ENCODE results near the gene NUP98.
A peak's percentile ranks its signal among the peaks of the same experiment; 100 is the strongest.

NUP98 gene

GRCh38 chr11:3836903-3837302 is 39.5 kb upstream of the NUP98 start:
- Histone ChIP-seq H3K9ac (ENCODE audit: low read depth in 1 of 2, low read length in 2 of 2) (peak overlapping the region in 1 of 2 donors; percentile 15), H3K36me3 (ENCODE audit: control insufficient read depth in 1 of 2, insufficient read depth in 2 of 2, low read length in 2 of 2) (peaks cover 0 to 7% of the 10 kb centered on the region in 2 donors), H3K4me3 (ENCODE audit: low read depth in 1 of 2, low read length in 2 of 2) (peak overlapping the region; percentile 26 to 33), H3K27ac (ENCODE audit: low read depth, low read length) (no peak overlapping the region), H3K4me1 (ENCODE audit: control insufficient read depth in 1 of 2, insufficient read depth in 2 of 2, low read length in 2 of 2) (peaks cover 69 to 70% of the 10 kb centered on the region in 2 donors), H3K9me3 (ENCODE audit: control insufficient read depth in 1 of 2, low read length in 2 of 2) (no peaks in the 10 kb centered on the region), H3K27me3 (ENCODE audit: control insufficient read depth in 1 of 2, insufficient read depth in 2 of 2, low read length in 2 of 2) (no peaks in the 10 kb centered on the region)

- Histone ChIP-seq H3K27ac (ENCODE audit: low read depth, low read length) (no peak overlapping the region), H3K27me3 (ENCODE audit: control insufficient read depth in 1 of 2, insufficient read depth in 2 of 2, low read length in 2 of 2) (no peaks in the 10 kb centered on the region), H3K4me3 (ENCODE audit: low read depth in 1 of 2, low read length in 2 of 2) (no peak overlapping the region), H3K36me3 (ENCODE audit: control insufficient read depth in 1 of 2, insufficient read depth in 2 of 2, low read length in 2 of 2) (peaks cover 0 to 7% of the 10 kb centered on the region in 2 donors), H3K4me1 (ENCODE audit: control insufficient read depth in 1 of 2, insufficient read depth in 2 of 2, low read length in 2 of 2) (peaks cover 78 to 79% of the 10 kb centered on the region in 2 donors), H3K9me3 (ENCODE audit: control insufficient read depth in 1 of 2, low read length in 2 of 2) (no peaks in the 10 kb centered on the region), H3K9ac (ENCODE audit: low read depth in 1 of 2, low read length in 2 of 2) (no peak overlapping the region)
Observed at GRCh38 chr11:3835751-3836150, 38.4 kb upstream of the NUP98 start.

GRCh38 chr11:3834664-3835461 is 37.5 kb upstream of the NUP98 start:
- no peak overlapping the region for H3K27ac ChIP-seq (ENCODE audit: low read depth, low read length)
- no peak overlapping the region for H3K9ac ChIP-seq (ENCODE audit: low read depth in 1 of 2, low read length in 2 of 2)
- H3K4me1 ChIP-seq (ENCODE audit: control insufficient read depth in 1 of 2, insufficient read depth in 2 of 2, low read length in 2 of 2): peaks cover 75 to 79% of the 10 kb centered on the region in 2 donors
- H3K4me3 ChIP-seq (ENCODE audit: low read depth in 1 of 2, low read length in 2 of 2): peak overlapping the region; percentile 9 to 23
- peaks cover 0 to 12% of the 10 kb centered on the region in 2 donors for H3K36me3 ChIP-seq (ENCODE audit: control insufficient read depth in 1 of 2, insufficient read depth in 2 of 2, low read length in 2 of 2)
- H3K9me3 ChIP-seq (ENCODE audit: control insufficient read depth in 1 of 2, low read length in 2 of 2): no peaks in the 10 kb centered on the region
- H3K27me3 ChIP-seq (ENCODE audit: control insufficient read depth in 1 of 2, insufficient read depth in 2 of 2, low read length in 2 of 2): no peaks in the 10 kb centered on the region

GRCh38 chr11:3834349-3834663 is 37.0 kb upstream of the NUP98 start:
- H3K9me3 ChIP-seq (ENCODE audit: control insufficient read depth in 1 of 2, low read length in 2 of 2): no peaks in the 10 kb centered on the region
- H3K27me3 ChIP-seq (ENCODE audit: control insufficient read depth in 1 of 2, insufficient read depth in 2 of 2, low read length in 2 of 2): no peaks in the 10 kb centered on the region
- H3K36me3 ChIP-seq (ENCODE audit: control insufficient read depth in 1 of 2, insufficient read depth in 2 of 2, low read length in 2 of 2): peaks cover 0 to 16% of the 10 kb centered on the region in 2 donors
- H3K9ac ChIP-seq (ENCODE audit: low read depth in 1 of 2, low read length in 2 of 2): no peak overlapping the region
- no peak overlapping the region for H3K27ac ChIP-seq (ENCODE audit: low read depth, low read length)
- peaks cover 69 to 73% of the 10 kb centered on the region in 2 donors for H3K4me1 ChIP-seq (ENCODE audit: control insufficient read depth in 1 of 2, insufficient read depth in 2 of 2, low read length in 2 of 2)
- peak overlapping the region; percentile 9 to 11 for H3K4me3 ChIP-seq (ENCODE audit: low read depth in 1 of 2, low read length in 2 of 2)

GRCh38 chr11:3833449-3833848 is 36.1 kb upstream of the NUP98 start:
- H3K9ac ChIP-seq (ENCODE audit: low read depth in 1 of 2, low read length in 2 of 2): no peak overlapping the region
- no peaks in the 10 kb centered on the region for H3K27me3 ChIP-seq (ENCODE audit: control insufficient read depth in 1 of 2, insufficient read depth in 2 of 2, low read length in 2 of 2)
- H3K4me1 ChIP-seq (ENCODE audit: control insufficient read depth in 1 of 2, insufficient read depth in 2 of 2, low read length in 2 of 2): peaks cover 62 to 65% of the 10 kb centered on the region in 2 donors
- no peak overlapping the region for H3K4me3 ChIP-seq (ENCODE audit: low read depth in 1 of 2, low read length in 2 of 2)
- H3K27ac ChIP-seq (ENCODE audit: low read depth, low read length): no peak overlapping the region
- no peaks in the 10 kb centered on the region for H3K9me3 ChIP-seq (ENCODE audit: control insufficient read depth in 1 of 2, low read length in 2 of 2)
- peaks cover 0 to 17% of the 10 kb centered on the region in 2 donors for H3K36me3 ChIP-seq (ENCODE audit: control insufficient read depth in 1 of 2, insufficient read depth in 2 of 2, low read length in 2 of 2)

GRCh38 chr11:3832816-3833215 is 35.5 kb upstream of the NUP98 start:
- H3K4me1 ChIP-seq (ENCODE audit: control insufficient read depth in 1 of 2, insufficient read depth in 2 of 2, low read length in 2 of 2): peaks cover 56 to 58% of the 10 kb centered on the region in 2 donors
- no peaks in the 10 kb centered on the region for H3K27me3 ChIP-seq (ENCODE audit: control insufficient read depth in 1 of 2, insufficient read depth in 2 of 2, low read length in 2 of 2)
- no peak overlapping the region for H3K27ac ChIP-seq (ENCODE audit: low read depth, low read length)
- no peaks in the 10 kb centered on the region for H3K9me3 ChIP-seq (ENCODE audit: control insufficient read depth in 1 of 2, low read length in 2 of 2)
- no peak overlapping the region for H3K9ac ChIP-seq (ENCODE audit: low read depth in 1 of 2, low read length in 2 of 2)
- no peak overlapping the region for H3K4me3 ChIP-seq (ENCODE audit: low read depth in 1 of 2, low read length in 2 of 2)
- H3K36me3 ChIP-seq (ENCODE audit: control insufficient read depth in 1 of 2, insufficient read depth in 2 of 2, low read length in 2 of 2): peaks cover 3 to 22% of the 10 kb centered on the region in 2 donors

GRCh38 chr11:3831378-3832239 is 34.3 kb upstream of the NUP98 start:
- Histone ChIP-seq H3K27me3 (ENCODE audit: control insufficient read depth in 1 of 2, insufficient read depth in 2 of 2, low read length in 2 of 2) (no peaks in the 10 kb centered on the region), H3K4me1 (ENCODE audit: control insufficient read depth in 1 of 2, insufficient read depth in 2 of 2, low read length in 2 of 2) (peaks cover 45 to 49% of the 10 kb centered on the region in 2 donors)

GRCh38 chr11:3830730-3831129 is 33.4 kb upstream of the NUP98 start:
- no peaks in the 10 kb centered on the region for H3K27me3 ChIP-seq (ENCODE audit: control insufficient read depth in 1 of 2, insufficient read depth in 2 of 2, low read length in 2 of 2)
- no peaks in the 10 kb centered on the region for H3K9me3 ChIP-seq (ENCODE audit: control insufficient read depth in 1 of 2, low read length in 2 of 2)
- peaks cover 13 to 43% of the 10 kb centered on the region in 2 donors for H3K36me3 ChIP-seq (ENCODE audit: control insufficient read depth in 1 of 2, insufficient read depth in 2 of 2, low read length in 2 of 2)
- no peak overlapping the region for H3K4me3 ChIP-seq (ENCODE audit: low read depth in 1 of 2, low read length in 2 of 2)
- peaks cover 44 to 49% of the 10 kb centered on the region in 2 donors for H3K4me1 ChIP-seq (ENCODE audit: control insufficient read depth in 1 of 2, insufficient read depth in 2 of 2, low read length in 2 of 2)
- H3K27ac ChIP-seq (ENCODE audit: low read depth, low read length): no peak overlapping the region
- no peak overlapping the region for H3K9ac ChIP-seq (ENCODE audit: low read depth in 1 of 2, low read length in 2 of 2)

More at GRCh38 chr11:3831378-3832239, 34.3 kb upstream of the NUP98 start:
- Histone ChIP-seq H3K36me3 (ENCODE audit: control insufficient read depth in 1 of 2, insufficient read depth in 2 of 2, low read length in 2 of 2) (peaks cover 9 to 34% of the 10 kb centered on the region in 2 donors), H3K4me3 (ENCODE audit: low read depth in 1 of 2, low read length in 2 of 2) (peak overlapping the region in 1 of 2 donors; percentile 9), H3K27ac (ENCODE audit: low read depth, low read length) (no peak overlapping the region), H3K9me3 (ENCODE audit: control insufficient read depth in 1 of 2, low read length in 2 of 2) (no peaks in the 10 kb centered on the region), H3K9ac (ENCODE audit: low read depth in 1 of 2, low read length in 2 of 2) (peak overlapping the region in 1 of 2 donors; percentile 6)

GRCh38 chr11:3830088-3830487 is 32.7 kb upstream of the NUP98 start:
- no peak overlapping the region for H3K27ac ChIP-seq (ENCODE audit: low read depth, low read length)

More at GRCh38 chr11:3830088-3830487, 32.7 kb upstream of the NUP98 start:
- H3K4me3 ChIP-seq (ENCODE audit: low read depth in 1 of 2, low read length in 2 of 2): no peak overlapping the region
- H3K9ac ChIP-seq (ENCODE audit: low read depth in 1 of 2, low read length in 2 of 2): no peak overlapping the region
- H3K36me3 ChIP-seq (ENCODE audit: control insufficient read depth in 1 of 2, insufficient read depth in 2 of 2, low read length in 2 of 2): peaks cover 13 to 49% of the 10 kb centered on the region in 2 donors
- peaks cover 38 to 42% of the 10 kb centered on the region in 2 donors for H3K4me1 ChIP-seq (ENCODE audit: control insufficient read depth in 1 of 2, insufficient read depth in 2 of 2, low read length in 2 of 2)
- H3K9me3 ChIP-seq (ENCODE audit: control insufficient read depth in 1 of 2, low read length in 2 of 2): no peaks in the 10 kb centered on the region
- no peaks in the 10 kb centered on the region for H3K27me3 ChIP-seq (ENCODE audit: control insufficient read depth in 1 of 2, insufficient read depth in 2 of 2, low read length in 2 of 2)

Data from duodenal mucosa (tissue), 2 donors.